ENCODE data around the gene LOXL3. TPM values are rescaled to one million over a fixed set of nuclear protein-coding genes. Genes with fewer than 3 reads are reported as not detected.
"Not testable (repeated sequence)": the region's sequence is repeated elsewhere in the genome, so short reads cannot be mapped to it uniquely, and the experiment has no call there.

LOXL3 gene
- total RNA-seq, 1 donor from 2014 or later = 68.1 TPM

- DNase-seq (ENCODE audit: low spot score) = no peak
Measured at GRCh38 chr2:74493546-74493945, 60.2 kb downstream of the LOXL3 start.

DNA sequence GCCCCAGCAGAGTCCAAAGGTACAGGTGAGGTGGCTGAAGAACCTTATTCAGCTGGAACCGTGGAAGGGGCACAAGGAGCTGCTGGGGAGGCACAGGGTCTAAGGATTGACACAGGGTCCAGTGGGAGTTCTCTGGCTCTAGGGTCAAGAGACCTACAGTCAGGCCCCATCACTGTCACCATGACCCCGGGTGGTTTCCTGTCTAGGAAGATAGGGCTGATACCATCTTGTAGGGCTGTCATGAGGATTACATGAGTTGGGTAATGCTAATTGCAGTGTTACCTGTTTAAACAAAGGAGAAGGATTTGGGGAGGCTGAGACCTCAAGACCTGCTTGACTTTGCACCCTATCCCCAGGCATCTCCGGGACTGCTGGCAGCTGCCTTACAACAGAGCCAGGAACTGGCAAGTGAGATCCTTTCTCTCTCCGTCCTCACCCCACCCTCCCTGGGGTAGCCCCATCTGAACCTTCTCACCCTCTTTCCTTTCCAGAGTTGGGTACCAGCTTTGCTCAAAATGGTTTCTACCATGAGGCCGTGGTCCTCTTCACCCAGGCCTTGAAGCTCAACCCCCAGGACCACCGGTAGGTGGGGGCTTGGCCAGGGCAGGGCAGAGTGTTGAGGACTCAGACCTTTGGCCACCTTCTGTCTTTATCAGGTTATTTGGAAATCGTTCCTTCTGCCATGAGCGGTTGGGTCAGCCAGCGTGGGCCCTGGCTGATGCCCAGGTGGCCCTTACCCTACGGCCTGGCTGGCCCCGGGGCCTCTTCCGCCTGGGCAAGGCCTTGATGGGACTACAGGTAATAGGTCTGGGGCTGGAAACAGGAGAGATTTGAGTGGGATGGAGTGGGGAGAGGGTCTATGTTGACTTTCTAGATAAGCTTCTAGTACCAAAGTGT lies 61.8 kb downstream of the LOXL3 start:
- DNase-seq (ENCODE audit: low spot score) = no peak

GRCh38 chr2:74489906-74490305 lies 63.8 kb downstream of the LOXL3 start:
- no peak for DNase-seq (ENCODE audit: low spot score)

- DNase-seq (ENCODE audit: low spot score) = no peak
Measured at GRCh38 chr2:74488643-74489481, 64.9 kb downstream of the LOXL3 start.

GRCh38 chr2:74486141-74486540 lies 67.6 kb downstream of the LOXL3 start:
- no peak for DNase-seq (ENCODE audit: low spot score)

- DNase-seq (ENCODE audit: low spot score) = not testable (repeated sequence)
Measured at GRCh38 chr2:74483675-74484164, 70.0 kb downstream of the LOXL3 start.

DNA sequence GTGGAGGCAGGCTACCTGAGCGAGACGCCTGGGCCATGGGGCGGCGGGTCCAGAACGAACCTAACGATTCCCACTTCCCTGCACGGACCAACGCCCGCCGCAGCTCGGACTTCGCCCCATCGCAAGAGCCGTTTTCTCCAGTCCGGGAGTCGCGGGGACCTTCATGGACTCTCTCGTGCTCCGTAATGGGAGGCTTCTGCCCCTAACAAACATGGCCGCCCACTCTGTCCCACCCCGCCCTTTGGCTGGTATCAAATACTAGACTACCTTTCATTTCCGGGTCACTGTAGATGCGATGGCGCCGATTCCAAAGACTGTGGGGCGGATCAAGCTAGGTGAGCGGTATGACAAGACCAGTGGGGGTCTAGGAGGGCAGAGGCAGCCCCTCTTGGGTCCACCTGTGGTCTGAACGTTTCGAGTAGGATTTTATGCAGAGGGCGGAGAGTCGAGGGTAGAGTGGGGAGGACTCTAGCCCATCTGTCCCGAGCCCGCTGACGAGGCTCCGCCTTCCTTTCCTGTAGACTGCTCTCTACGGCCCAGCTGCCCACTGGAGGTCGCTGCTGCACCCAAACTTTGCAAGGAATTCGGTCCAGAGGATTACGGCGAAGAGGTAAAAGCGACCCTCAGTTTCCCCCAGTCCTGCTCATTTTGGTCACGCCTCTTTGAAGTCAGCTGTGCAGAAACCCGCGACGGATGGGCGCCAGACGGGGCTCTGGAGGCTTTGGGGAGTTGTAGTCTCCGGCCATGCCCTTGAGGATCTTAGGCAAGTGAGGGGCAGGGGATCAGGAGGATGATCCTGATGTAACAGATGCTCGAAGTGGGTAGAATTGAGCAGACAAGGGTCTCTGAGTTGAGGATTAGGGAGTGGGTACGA lies 70.7 kb downstream of the LOXL3 start, which contains the start of the genes CCDC142 and TTC31:
TSS of gene CCDC142 (minus strand) at position 198 of the 874 bp plus-strand sequence. CDS start at position 37, 161 bp downstream.
TSS of gene TTC31 (plus strand) at position 281 of the 874 bp plus-strand sequence. CDS start at position 296, 15 bp downstream.
- DNase-seq (ENCODE audit: low spot score) = peak; percentile 99

Other genes with a start within 250 kb of the LOXL3 start
- gene SLC4A5, start 210.5 kb downstream of the LOXL3 start, total RNA-seq (ENCODE audit: insufficient read depth, low replicate concordance) = 3.6 TPM
- gene DCTN1, start 173.6 kb downstream of the LOXL3 start, total RNA-seq (ENCODE audit: insufficient read depth, low replicate concordance) = 49.8 TPM
- 1.4 TPM for gene C2orf81, start 132.3 kb downstream of the LOXL3 start, total RNA-seq (ENCODE audit: insufficient read depth, low replicate concordance)
- 14.2 TPM for gene WDR54, start 132.2 kb downstream of the LOXL3 start, total RNA-seq (ENCODE audit: insufficient read depth, low replicate concordance)
- gene RTKN, start 112.0 kb downstream of the LOXL3 start, total RNA-seq (ENCODE audit: insufficient read depth, low replicate concordance) = 17.3 TPM
- 21.7 TPM for gene INO80B, start 98.9 kb downstream of the LOXL3 start, total RNA-seq (ENCODE audit: insufficient read depth, low replicate concordance)
- 29.4 TPM for gene WBP1, start 95.5 kb downstream of the LOXL3 start, total RNA-seq (ENCODE audit: insufficient read depth, low replicate concordance)
- gene MOGS, start 88.6 kb downstream of the LOXL3 start, total RNA-seq (ENCODE audit: insufficient read depth, low replicate concordance) = 40.4 TPM
- 47.4 TPM for gene MRPL53, start 81.3 kb downstream of the LOXL3 start, total RNA-seq (ENCODE audit: insufficient read depth, low replicate concordance)
- 35.2 TPM for gene CCDC142, start 70.9 kb downstream of the LOXL3 start, total RNA-seq (ENCODE audit: insufficient read depth, low replicate concordance)
- 21.7 TPM for gene TTC31, start 70.9 kb downstream of the LOXL3 start, total RNA-seq (ENCODE audit: insufficient read depth, low replicate concordance)
- not detected for gene LBX2, start 54.3 kb downstream of the LOXL3 start, total RNA-seq (ENCODE audit: insufficient read depth, low replicate concordance)
- 13.5 TPM for gene PCGF1, start 46.2 kb downstream of the LOXL3 start, total RNA-seq (ENCODE audit: insufficient read depth, low replicate concordance)
- gene TLX2, start 39.5 kb downstream of the LOXL3 start, total RNA-seq (ENCODE audit: insufficient read depth, low replicate concordance) = not detected
- gene DQX1, start 27.7 kb downstream of the LOXL3 start, total RNA-seq (ENCODE audit: insufficient read depth, low replicate concordance) = 0.24 TPM
- 41.9 TPM for gene AUP1, start 24.2 kb downstream of the LOXL3 start, total RNA-seq (ENCODE audit: insufficient read depth, low replicate concordance)
- gene HTRA2, start 24.0 kb downstream of the LOXL3 start, total RNA-seq (ENCODE audit: insufficient read depth, low replicate concordance) = 49.4 TPM
- 12.0 TPM for gene DOK1, start 778 bp upstream of the LOXL3 start, total RNA-seq (ENCODE audit: insufficient read depth, low replicate concordance)
- 1.9 TPM for gene M1AP, start 94.4 kb upstream of the LOXL3 start, total RNA-seq (ENCODE audit: insufficient read depth, low replicate concordance)
- 26.5 TPM for gene SEMA4F, start 100.3 kb upstream of the LOXL3 start, total RNA-seq (ENCODE audit: insufficient read depth, low replicate concordance)

All from umbilical cord (tissue), 2 donors.